ENCODE measurements around the gene SULT4A1. TPM values are rescaled to one million over a fixed set of nuclear protein-coding genes. Genes with fewer than 3 reads are reported as not detected.

Gene SULT4A1
- total RNA-seq, 6 experiments from 2014 or later: not detected

DNA sequence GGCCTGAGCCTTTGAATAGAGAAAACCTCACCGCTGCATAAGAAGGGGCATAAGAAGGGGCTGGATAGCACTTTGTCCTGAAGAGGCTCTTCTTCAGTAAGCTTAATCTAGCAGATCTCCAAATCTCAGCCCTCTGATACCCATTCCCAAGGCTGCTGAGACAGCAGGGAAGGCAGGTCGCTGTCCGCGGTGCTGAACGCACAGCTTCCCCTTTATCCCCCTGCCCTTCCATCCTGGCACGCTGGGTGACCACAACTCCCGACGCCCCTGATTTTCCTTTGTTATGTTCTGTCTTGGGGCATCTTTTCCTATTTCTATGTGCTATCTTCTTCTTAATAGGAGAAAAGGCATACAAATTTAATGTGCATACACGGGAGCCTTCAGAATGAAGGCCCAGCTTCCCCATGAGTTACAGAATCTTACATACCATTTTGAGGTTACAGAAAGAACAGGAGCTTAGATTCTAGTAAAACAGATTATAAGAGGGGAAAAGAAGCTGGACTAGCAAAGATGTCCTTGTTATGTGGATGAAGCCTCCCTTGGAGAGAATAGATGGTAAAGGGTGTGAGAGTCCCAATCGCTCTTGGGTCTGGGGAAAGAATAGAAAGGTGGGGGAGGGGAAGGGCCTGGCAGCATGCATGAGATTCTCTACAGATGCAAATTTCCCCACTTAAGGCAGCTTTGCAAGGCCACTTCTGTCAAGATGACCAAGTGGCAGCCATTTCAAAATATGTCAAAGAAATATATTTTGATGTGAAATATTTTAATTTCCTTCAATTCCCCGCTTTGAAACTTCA lies 5.7 kb upstream of the SULT4A1 start:
- Mint-ChIP-seq H3K27me3 (ENCODE audit: insufficient read depth) (peaks cover 4% of the 10 kb centered on the region), H3K9me3 (no peaks in the 10 kb centered on the region), H3K27ac (no peak overlapping the region), H3K36me3 (ENCODE audit: low read depth) (no peaks in the 10 kb centered on the region), H3K4me3 (no peak overlapping the region), H3K4me1 (ENCODE audit: low read depth) (no peaks in the 10 kb centered on the region)
- peak; percentile 20 for DNase-seq
- TF ChIP-seq, protein P1, sequence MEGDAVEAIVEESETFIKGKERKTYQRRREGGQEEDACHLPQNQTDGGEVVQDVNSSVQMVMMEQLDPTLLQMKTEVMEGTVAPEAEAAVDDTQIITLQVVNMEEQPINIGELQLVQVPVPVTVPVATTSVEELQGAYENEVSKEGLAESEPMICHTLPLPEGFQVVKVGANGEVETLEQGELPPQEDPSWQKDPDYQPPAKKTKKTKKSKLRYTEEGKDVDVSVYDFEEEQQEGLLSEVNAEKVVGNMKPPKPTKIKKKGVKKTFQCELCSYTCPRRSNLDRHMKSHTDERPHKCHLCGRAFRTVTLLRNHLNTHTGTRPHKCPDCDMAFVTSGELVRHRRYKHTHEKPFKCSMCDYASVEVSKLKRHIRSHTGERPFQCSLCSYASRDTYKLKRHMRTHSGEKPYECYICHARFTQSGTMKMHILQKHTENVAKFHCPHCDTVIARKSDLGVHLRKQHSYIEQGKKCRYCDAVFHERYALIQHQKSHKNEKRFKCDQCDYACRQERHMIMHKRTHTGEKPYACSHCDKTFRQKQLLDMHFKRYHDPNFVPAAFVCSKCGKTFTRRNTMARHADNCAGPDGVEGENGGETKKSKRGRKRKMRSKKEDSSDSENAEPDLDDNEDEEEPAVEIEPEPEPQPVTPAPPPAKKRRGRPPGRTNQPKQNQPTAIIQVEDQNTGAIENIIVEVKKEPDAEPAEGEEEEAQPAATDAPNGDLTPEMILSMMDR (IDR thresholded peaks at IDR 0.05): no peak

DNA sequence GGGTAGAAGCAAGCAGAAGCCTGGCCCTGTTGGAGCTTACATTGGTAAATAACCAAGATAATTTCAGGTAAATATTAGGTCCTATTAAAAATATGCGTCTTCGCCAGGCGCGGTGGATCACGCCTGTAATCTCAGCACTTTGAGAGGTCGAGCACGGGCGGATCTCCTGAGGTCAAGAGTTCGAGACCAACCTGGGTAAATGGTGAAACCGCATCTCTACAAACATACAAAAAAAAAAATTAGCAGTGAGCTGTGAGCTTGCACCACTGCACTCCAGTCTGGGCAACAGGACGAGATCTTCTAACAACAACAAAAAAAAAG lies 529 bp upstream of the SULT4A1 start:
- Mint-ChIP-seq H3K9me3 (no peaks in the 10 kb centered on the region), H3K27ac (no peak overlapping the region), H3K4me3 (no peak overlapping the region), H3K27me3 (ENCODE audit: insufficient read depth) (peaks cover 32% of the 10 kb centered on the region), H3K4me1 (ENCODE audit: low read depth) (no peaks in the 10 kb centered on the region), H3K36me3 (ENCODE audit: low read depth) (no peaks in the 10 kb centered on the region)
- TF ChIP-seq, protein P1 (IDR thresholded peaks at IDR 0.05): no peak
- no peak for DNase-seq

DNA sequence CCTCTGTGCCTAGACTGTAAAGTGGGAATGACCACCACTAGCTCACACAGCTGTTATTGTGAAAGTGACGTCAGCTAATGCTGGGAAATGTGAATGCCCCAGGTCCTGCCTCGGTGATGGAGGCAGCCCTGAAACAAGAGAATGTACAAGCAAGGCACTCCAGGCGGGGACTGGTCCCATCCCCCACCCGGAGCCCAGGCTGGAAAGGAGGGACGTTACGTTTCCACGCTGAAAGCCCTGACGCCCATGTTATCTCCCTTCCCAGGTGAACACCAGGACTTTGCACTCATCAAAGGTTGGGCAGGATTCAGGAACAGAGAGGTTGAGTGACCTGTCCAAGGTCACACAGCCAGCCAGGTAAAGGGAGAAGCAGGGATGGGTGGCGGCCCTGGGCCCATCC lies 784 bp downstream of the SULT4A1 start:
- TF ChIP-seq, protein P1 (IDR thresholded peaks at IDR 0.05): no peak
- DNase-seq: no peak
- Mint-ChIP-seq H3K9me3 (peaks cover 6% of the 10 kb centered on the region), H3K4me1 (ENCODE audit: low read depth) (no peaks in the 10 kb centered on the region), H3K4me3 (no peak overlapping the region), H3K36me3 (ENCODE audit: low read depth) (no peaks in the 10 kb centered on the region; the same call in 1 of the 2 replicates), H3K27ac (no peak overlapping the region), H3K27me3 (ENCODE audit: insufficient read depth) (peaks cover 32% of the 10 kb centered on the region)

DNA sequence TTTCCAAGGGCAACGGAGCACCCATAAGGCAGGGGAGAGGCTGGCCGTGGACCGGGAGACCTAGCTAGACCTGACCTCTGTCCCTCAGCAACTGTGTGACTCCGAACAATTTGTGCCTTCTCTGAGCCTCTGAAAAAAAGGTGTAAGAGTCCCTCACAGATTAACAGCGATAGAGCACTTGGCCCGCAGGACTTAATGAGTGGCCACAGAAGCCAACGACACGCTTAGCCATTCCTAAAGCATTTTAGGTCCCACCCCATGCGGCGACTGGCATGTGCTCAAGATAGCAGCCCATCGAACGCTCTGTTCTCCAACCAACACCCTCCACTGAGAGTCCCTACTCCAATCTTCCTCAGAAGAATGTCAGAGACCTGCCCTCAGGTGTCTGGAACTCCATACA lies 1.5 kb downstream of the SULT4A1 start:
- no peaks in the 10 kb centered on the region; the same call in 1 of the 2 replicates for H3K36me3 Mint-ChIP-seq (ENCODE audit: low read depth)
- peaks cover 10% of the 10 kb centered on the region for H3K9me3 Mint-ChIP-seq
- peaks cover 32% of the 10 kb centered on the region for H3K27me3 Mint-ChIP-seq (ENCODE audit: insufficient read depth)
- DNase-seq: no peak
- H3K4me1 Mint-ChIP-seq (ENCODE audit: low read depth): no peaks in the 10 kb centered on the region
- no peak overlapping the region for H3K4me3 Mint-ChIP-seq
- no peak overlapping the region for H3K27ac Mint-ChIP-seq
- TF ChIP-seq, protein P1 (IDR thresholded peaks at IDR 0.05): no peak

DNA sequence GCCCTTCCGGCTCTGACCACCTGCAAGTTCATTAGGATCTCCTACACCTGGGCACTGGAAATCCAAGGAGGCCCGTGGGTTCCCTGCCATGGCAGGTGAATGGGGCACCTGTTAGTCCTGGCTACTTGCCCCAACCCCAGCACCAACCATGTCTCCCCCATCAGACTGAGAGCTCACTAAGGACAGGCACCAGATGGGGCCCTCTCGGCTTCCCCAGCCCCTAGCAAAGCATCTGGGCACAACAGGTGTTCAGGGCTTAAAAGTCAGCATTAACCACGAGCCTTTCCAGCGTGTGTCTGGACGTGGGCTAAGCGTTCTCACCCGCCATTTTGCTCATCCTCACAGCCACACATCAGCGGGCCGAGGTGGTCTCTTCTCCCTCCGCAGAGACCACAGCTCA lies 2.2 kb downstream of the SULT4A1 start:
- no peak for DNase-seq
- H3K4me3 Mint-ChIP-seq: no peak overlapping the region
- H3K36me3 Mint-ChIP-seq (ENCODE audit: low read depth): no peaks in the 10 kb centered on the region; the same call in 1 of the 2 replicates
- H3K4me1 Mint-ChIP-seq (ENCODE audit: low read depth): no peaks in the 10 kb centered on the region
- H3K9me3 Mint-ChIP-seq: peaks cover 10% of the 10 kb centered on the region
- TF ChIP-seq, protein P1 (IDR thresholded peaks at IDR 0.05): no peak
- peaks cover 37% of the 10 kb centered on the region for H3K27me3 Mint-ChIP-seq (ENCODE audit: insufficient read depth)
- H3K27ac Mint-ChIP-seq: no peak overlapping the region

All from HFFc6 (cell line).